HG02943 (cell line): Measurements from ENCODE around the gene MIPOL1.
"Not testable (repeated sequence)": the region's sequence is repeated elsewhere in the genome, so short reads cannot be mapped to it uniquely, and the experiment has no call there.

ENCODE experiments used
- ATAC-seq: cut with Tn5 transposase; IDR thresholded peaks from one replicate; pipeline ENCODE4 v1.9.1; 2021; ENCODE audit warnings: mild to moderate bottlenecking, low read depth, moderate library complexity; ENCODE audit not compliant: unreplicated experiment

The MIPOL1 gene

DNA sequence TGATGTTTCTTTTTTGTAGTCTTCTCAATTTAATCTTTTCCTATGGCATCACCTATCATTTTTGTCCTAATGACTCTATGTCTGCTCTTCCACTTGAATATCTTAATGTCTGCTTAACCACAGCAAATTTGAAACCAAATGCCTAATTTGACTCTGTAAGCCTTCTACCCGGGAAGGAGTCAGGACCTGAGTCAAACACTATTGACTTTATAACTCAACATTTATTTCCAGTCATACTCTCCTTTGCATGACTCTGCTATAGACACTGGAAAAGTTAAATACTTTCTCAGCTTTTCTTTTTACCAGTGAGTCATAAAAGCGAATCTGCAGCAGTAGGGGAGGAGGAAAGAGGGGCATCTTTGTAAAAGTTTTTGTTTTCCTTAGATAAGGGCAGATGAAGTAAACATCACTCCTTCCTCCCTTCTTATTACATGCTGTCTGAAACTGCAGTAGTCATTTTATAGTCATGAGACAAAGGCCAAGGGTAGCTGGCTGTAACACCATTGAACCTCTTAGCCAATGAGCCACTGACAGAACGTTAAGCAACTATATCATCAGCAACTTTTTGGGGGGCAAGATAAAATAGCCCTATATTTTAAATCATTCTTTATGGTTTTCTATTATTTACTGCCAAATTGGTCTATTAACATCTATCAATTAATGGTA, 179.3 kb downstream of the MIPOL1 start:
- ATAC-seq = no peak

DNA sequence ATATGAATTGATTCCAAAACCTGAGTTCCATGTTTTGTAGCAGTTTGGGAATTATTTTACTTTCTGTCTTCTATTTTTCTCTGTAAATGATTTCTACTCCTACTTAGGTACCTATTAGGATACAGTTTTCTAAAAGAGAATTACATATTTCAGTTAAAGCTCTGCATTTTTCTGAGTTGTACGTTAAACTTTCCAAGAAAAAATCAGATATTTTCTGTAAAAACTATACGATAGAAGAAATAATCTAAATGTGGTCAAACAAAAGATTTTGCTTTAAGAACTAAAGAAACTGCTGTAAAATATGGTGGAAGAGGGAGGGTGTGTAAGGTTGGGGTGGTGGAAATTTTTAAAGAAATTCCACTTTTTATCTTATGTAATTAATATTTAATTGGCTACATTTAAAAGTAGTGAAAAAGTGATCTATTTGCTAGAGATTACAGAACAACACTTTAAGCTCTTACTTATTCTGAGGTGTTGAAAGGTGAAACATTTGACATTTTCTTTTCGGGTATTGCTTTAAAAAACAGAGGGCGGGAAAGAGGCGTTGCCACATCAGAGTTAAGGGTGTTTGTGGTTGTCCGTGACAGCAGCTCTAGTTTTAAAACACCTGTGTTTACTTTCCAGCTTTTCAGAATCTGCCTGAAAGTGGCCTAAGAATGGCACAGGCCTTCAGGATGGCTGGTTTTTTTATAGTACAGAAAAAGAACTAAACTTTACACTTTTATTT, 187.3 kb downstream of the MIPOL1 start:
- no peak for ATAC-seq

DNA sequence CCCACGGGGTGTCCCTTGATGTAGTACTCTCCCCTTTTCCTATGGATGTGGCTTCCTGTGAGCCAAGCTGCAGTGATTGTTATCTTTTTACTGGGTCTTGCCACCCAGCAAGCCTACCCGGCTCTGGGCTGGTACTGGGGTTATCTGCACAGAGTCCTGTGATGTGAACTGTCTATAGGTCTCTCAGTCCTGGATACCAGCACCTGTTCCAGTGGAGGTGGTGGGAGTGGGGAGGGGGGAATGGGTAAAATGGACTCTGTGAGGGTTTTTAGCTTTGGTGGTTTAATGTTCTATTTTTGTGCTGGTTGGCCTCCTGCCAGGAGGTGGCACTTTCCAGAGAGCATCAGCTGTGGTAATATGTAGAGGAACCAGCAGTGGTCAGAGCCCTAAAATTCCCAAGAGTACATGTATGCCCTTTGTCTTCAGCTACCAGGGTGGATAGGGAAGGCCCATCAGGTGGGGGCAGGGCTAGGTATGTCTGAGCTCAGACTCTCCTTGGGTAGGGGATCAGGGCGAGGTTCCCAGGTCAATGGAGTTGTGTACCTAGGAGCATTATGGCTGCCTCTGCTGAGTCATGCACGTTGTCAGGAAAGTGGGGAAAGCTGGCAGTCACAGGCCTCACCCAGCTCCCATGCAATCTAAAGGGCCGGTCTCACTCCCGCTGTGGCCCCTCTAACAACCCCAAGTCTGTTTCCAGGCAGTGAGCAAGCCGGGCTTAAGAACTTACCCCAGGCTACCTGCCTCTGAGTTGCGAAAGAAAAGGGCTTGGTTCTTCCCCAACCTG, 199.6 kb downstream of the MIPOL1 start:
- not testable (repeated sequence) for ATAC-seq

DNA sequence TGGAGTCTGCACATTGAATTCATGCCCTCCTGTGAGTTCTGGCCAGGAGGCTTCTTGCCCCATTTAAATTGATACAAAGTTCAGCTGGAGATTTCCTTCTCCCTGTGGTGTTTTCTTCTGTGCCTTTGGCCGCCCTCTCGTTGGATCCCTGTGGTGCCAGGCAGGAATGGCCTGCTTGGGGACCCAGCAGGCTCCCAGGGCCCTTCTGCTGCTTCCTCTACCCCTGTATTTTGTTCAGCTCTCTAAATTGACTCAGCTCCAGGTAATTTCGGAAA, 200.1 kb downstream of the MIPOL1 start:
- no peak for ATAC-seq

- no peak for ATAC-seq
These were observed 201.8 kb downstream of the MIPOL1 start for GRCh38 chr14:37399517-37399916.

DNA sequence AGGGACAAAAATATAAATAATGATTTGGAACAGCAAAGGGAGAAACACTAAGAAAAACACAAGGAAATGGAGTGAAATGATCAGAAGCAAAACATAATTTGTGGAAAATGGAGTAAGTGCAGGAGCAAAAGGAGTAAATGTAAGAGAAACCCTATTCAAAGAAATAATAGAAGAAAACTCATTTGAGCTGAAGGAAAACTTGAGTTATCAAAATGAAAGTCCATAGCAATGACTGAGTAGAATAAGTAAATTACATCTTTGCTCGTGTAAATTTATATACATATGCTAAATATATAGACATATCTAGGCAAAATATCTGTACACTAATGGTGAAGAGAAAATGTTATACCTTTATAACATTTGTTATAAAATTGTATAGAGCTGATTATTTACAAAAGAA, 203.4 kb downstream of the MIPOL1 start:
- ATAC-seq = no peak

DNA sequence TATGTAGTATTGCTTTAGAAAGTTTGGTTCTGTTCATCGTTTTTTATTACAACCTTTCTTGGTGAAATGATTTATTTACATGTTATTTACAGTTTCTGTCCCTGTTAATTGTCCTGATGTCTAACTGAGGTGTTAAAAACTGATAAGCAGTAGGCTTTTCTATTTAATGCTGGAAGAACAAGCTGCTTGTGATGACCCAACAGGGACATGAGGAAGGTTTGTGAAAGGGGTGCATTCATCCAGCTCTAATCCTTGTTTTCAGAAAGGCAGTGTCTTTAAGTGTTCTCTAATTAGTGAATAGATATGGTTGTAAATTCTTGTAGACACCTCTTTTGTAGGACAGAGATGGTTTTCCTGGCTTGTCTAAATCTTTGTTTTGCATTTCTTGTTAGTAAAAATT, 205.9 kb downstream of the MIPOL1 start:
- ATAC-seq = no peak

- ATAC-seq = no peak
These were observed 208.4 kb downstream of the MIPOL1 start for GRCh38 chr14:37406095-37406494.

- ATAC-seq = no peak
These were observed 213.5 kb downstream of the MIPOL1 start for GRCh38 chr14:37411079-37411735.

DNA sequence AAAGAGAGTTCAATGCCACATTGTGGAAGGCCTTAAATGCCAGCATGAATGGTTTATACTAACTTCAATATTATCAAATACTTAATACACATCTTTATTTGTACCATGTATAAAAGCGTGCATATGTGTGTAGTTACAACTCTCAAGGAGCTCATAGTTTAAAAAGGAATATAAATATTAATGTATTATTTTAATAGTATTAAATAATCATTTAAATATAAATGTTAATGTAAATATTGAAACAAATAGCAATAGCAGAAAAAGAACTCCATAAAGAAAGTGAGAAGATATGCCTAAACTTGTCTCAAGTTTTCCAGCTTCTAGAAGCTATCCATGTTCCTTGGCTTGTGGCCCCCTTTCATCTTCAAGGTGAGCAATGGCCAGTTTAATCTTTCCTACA, 215.3 kb downstream of the MIPOL1 start:
- ATAC-seq = no peak

DNA sequence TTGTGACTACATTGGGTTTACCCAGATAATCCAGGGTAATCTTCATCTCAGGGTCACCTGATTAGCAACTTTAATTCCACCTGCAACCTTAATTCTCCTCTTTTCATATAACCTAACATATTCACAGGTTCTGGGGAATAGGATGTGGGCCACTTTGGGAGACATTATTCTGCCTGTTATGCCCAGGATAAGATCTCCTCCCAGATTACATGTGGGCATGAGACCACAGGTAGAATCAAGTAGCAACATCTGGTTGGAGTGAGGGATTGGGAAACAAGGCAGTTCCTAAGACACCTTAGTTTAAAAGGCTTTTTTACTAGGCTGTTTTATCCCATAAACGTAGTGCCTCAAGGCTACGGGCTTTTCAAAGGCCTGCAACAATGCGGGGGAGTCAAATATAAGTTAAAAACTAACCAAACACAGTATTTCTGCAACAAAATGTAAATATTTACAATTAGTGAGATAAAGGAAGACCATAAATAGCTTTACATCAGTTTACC, 215.8 kb downstream of the MIPOL1 start:
- ATAC-seq = no peak

GRCh38 chr14:37416264-37416663, 218.5 kb downstream of the MIPOL1 start:
- ATAC-seq = no peak

GRCh38 chr14:37417151-37417550, 219.4 kb downstream of the MIPOL1 start:
- no peak for ATAC-seq

GRCh38 chr14:37417833-37418232, 220.1 kb downstream of the MIPOL1 start:
- ATAC-seq = no peak

GRCh38 chr14:37420622-37421021, 222.9 kb downstream of the MIPOL1 start:
- no peak for ATAC-seq

DNA sequence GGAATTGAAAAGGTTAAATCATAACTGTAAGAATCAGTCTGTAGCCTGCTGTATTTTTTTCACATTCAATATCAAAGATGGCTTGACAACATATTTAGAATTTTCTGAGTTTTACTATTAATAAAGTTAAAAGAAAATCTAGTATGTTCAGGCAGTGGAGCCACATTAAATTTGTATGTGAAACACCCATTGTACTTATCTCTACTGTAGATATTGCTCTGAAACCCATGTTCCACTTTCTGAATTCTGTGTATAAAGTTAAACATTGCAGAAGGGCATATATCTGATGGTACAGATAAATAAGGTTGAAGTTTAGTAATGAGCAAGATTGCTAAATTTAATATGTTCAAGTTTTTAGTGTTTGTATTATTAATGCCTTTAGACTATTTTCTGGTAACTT, 224.6 kb downstream of the MIPOL1 start:
- no peak for ATAC-seq

DNA sequence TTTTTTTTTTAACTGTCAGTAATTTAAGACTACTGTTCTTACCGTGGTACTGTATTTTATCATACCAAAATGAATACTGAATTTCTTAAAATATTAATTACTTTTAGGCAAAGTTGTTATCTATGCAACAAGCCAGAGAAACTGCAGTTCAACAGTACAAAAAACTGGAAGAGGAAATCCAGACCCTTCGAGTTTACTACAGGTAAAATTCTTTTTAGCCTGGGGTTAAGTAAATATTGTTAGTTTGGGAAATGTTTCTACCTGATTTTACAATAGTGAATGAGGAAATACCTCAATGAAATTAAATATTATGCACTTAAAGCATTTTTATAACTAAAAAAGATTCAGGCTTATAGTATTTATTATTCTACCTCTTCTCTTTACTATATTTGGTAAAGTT, 225.0 kb downstream of the MIPOL1 start:
- no peak for ATAC-seq

- ATAC-seq = no peak
These were observed 231.2 kb downstream of the MIPOL1 start for GRCh38 chr14:37428954-37429353.

- no peak for ATAC-seq
These were observed 231.9 kb downstream of the MIPOL1 start for GRCh38 chr14:37429618-37430017.

DNA sequence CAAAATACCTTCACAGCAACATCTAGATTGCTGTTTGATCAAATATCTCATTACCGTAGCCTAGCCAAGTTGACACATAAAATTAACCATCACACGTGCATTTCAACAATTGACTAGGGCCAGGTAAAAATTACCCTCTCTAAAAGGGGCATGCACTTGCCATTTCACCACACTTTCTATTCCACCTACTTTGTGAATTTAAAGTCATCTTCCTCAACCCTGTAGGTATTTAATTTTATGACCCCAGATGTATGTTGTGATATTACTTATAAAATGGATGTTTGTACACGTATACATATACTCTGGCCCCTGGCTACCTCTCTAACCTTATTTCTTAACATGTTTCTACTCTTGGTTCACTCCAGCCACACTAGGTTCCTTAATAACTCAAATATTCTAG, 237.1 kb downstream of the MIPOL1 start:
- ATAC-seq = no peak

- no peak for ATAC-seq
These were observed 238.8 kb downstream of the MIPOL1 start for GRCh38 chr14:37436519-37436918.
